Type B pancreatic cell (in vitro differentiated cells): ENCODE results near the gene RPL22L1. TPM values are rescaled to one million over a fixed set of nuclear protein-coding genes. Genes with fewer than 3 reads are reported as not detected.
A peak's percentile ranks its signal among the peaks of the same experiment; 100 is the strongest.

ENCODE experiments used
- DNase-seq: peaks from one replicate; pipeline ENCODE4 v3.0.0; 2021; ENCODE audit warnings: mixed read lengths; ENCODE audit not compliant: unreplicated experiment; ENCODE audit errors: extremely low spot score
- H3K27ac Mint-ChIP-seq: 2 replicates; pipeline ENCODE4 v1.8.0; 2021; ENCODE audit warnings: mild to moderate bottlenecking, mixed read lengths
- H3K27me3 Mint-ChIP-seq: 2 replicates; pipeline ENCODE4 v1.8.0; 2021; ENCODE audit warnings: mixed read lengths
- H3K36me3 Mint-ChIP-seq: 2 replicates; pipeline ENCODE4 v1.8.0; 2021; ENCODE audit warnings: mixed read lengths
- H3K4me1 Mint-ChIP-seq: one replicate; pipeline ENCODE4 v1.8.0; 2021; ENCODE audit warnings: mixed read lengths; ENCODE audit not compliant: unreplicated experiment
- H3K4me3 Mint-ChIP-seq: 2 replicates; pipeline ENCODE4 v1.8.0; 2021; ENCODE audit warnings: mild to moderate bottlenecking, mixed read lengths
- H3K9me3 Mint-ChIP-seq: 2 replicates; pipeline ENCODE4 v1.8.0; 2021; ENCODE audit warnings: mixed read lengths
- total RNA-seq: library from RNA; stranded (reverse); gene quantifications from 2 replicates; pipeline ENCODE4 v1.2.1, GENCODE V29; 2021; ENCODE audit warnings: low replicate concordance
- TF ChIP-seq, protein P1 (sequence below): fragments of 200-600 bp; sonication (generic); conservative IDR thresholded peaks from 2 replicates; pipeline ENCODE4 v1.5.0; 2021; ENCODE audit warnings: antibody characterized with exemption, mild to moderate bottlenecking

RPL22L1 gene
- total RNA-seq, 1 donor from 2014 or later, result 78.3 TPM

DNA sequence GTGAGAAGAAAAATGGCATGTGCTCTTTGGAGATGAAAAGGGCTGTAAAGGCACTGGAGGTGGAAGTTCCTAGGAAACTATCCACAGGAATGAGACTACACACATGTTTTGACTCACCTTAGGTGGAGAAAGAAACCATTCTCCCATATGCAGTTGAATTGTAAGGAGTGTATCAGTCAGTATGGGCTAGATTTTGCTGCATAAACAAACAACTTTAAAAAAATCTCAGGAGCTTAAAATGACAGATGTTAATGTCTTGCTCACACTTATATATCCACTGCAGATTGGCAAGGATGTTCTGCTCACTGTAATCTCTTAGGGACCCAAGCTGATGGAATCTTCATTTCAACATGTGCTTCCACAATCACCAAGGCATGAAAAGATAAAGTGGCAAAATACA is 25.6 kb downstream of the RPL22L1 start:
- no peaks in the 10 kb centered on the region for H3K9me3 Mint-ChIP-seq
- no peak for DNase-seq
- H3K27ac Mint-ChIP-seq, result no peak overlapping the region
- no peaks in the 10 kb centered on the region for H3K36me3 Mint-ChIP-seq
- peaks cover 3% of the 10 kb centered on the region for H3K27me3 Mint-ChIP-seq
- H3K4me3 Mint-ChIP-seq, result no peak overlapping the region
- TF ChIP-seq, protein P1, sequence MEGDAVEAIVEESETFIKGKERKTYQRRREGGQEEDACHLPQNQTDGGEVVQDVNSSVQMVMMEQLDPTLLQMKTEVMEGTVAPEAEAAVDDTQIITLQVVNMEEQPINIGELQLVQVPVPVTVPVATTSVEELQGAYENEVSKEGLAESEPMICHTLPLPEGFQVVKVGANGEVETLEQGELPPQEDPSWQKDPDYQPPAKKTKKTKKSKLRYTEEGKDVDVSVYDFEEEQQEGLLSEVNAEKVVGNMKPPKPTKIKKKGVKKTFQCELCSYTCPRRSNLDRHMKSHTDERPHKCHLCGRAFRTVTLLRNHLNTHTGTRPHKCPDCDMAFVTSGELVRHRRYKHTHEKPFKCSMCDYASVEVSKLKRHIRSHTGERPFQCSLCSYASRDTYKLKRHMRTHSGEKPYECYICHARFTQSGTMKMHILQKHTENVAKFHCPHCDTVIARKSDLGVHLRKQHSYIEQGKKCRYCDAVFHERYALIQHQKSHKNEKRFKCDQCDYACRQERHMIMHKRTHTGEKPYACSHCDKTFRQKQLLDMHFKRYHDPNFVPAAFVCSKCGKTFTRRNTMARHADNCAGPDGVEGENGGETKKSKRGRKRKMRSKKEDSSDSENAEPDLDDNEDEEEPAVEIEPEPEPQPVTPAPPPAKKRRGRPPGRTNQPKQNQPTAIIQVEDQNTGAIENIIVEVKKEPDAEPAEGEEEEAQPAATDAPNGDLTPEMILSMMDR, result no peak
- H3K4me1 Mint-ChIP-seq, result peaks cover 11% of the 10 kb centered on the region

DNA sequence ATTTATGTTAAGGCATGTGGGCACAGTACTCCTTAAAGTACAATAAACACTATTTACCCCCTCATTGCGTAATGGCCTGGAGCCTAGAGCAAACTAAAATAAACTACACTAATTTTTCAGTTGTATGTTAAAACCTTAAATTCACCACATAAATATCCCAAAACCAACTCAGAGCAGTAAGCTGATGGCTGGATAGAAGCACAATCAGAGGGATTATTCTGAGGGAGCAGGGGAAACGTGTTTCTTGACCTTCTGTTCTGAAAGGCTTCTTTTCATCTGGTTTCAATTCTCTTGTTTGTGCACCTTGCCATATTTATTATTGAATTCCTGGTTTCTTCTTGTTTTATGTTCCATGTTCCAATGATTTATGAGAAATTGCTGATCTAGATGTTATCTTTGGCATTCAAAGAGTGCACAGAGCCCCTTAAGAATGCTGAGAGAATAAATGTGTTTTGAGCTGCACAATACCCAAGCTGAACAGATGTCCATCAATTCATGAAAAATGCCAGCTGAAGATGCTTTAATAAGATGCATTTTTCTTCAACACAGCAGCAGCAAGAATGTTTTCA is 29.6 kb downstream of the RPL22L1 start:
- Mint-ChIP-seq H3K27me3 (peaks cover 3% of the 10 kb centered on the region), H3K9me3 (no peaks in the 10 kb centered on the region), H3K4me3 (no peak overlapping the region), H3K4me1 (peaks cover 13% of the 10 kb centered on the region), H3K36me3 (no peaks in the 10 kb centered on the region), H3K27ac (peak overlapping the region; percentile 36)
- DNase-seq, result no peak
- TF ChIP-seq, protein P1, result no peak

DNA sequence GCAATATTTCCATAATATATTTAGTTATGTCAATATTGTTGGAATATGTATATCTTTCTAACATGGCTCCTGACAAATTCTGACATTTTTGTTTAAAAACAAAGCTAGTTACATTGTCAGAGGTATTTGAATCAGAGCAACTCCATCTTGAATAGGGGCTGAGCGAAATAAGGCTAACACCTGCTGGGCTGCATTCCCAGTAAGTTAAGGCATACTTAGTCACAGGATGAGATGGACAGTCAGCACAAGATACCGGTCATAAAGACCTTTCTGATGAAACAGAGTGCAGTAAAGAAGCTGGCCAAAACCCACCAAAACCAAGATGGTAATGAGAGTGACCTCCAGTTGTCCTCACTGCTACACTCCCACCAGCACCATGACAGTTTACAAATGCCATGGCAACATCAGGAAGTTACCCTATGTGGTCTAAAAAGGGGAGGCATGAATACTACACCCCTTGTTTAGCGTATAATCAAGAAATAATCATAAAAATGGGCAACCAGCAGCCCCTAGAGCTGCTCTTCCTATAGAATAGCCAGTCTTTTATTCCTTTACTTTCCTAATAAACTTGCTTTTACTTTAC is 30.4 kb downstream of the RPL22L1 start:
- H3K4me3 Mint-ChIP-seq, result no peak overlapping the region
- no peak for DNase-seq
- peaks cover 4% of the 10 kb centered on the region for H3K27me3 Mint-ChIP-seq
- no peak overlapping the region for H3K27ac Mint-ChIP-seq
- no peaks in the 10 kb centered on the region for H3K9me3 Mint-ChIP-seq
- TF ChIP-seq, protein P1, result no peak
- no peaks in the 10 kb centered on the region for H3K36me3 Mint-ChIP-seq
- H3K4me1 Mint-ChIP-seq, result peaks cover 18% of the 10 kb centered on the region

DNA sequence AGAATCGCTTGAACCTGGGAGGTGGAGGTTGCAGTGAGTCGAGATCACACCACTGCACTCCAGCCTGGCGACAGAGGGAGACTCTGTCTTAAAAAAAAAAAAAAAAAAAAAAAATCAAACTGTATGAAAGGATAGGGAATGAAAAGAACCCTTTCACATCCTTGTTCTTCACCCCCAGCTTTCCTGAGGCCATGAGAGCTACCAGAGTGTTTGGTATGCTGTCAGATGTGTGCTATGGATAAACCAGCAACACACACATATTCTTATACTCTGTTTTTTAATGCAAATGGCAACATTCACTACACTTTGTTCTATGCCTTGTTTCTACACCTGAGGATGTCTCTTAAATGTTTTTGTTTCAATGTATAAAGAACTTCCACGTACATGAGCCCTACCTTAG is 33.5 kb downstream of the RPL22L1 start:
- DNase-seq, result no peak
- Mint-ChIP-seq H3K27me3 (peaks cover 3% of the 10 kb centered on the region), H3K27ac (no peak overlapping the region), H3K4me1 (peaks cover 21% of the 10 kb centered on the region), H3K9me3 (no peaks in the 10 kb centered on the region), H3K4me3 (no peak overlapping the region), H3K36me3 (no peaks in the 10 kb centered on the region)
- TF ChIP-seq, protein P1, result no peak

DNA sequence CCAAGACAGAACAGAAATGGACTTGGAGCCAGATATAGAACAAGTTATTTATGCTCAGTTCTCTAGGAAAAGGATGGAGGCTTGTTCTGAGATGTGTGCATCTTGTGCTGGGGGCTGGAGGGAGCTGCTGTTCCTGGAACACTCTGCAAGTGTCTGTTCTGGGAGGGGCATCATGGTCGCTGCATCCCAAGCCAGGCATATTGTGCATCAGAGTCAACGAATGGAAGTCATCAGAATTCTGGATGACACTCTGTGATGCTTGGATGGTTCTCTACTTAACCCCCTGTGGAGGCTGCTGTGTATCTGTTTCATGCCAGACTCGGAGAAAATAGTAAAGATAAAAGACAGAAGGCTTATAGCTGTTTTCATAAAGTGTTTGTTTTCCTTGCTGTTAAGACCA is 34.7 kb downstream of the RPL22L1 start:
- no peak for DNase-seq
- no peak overlapping the region for H3K4me3 Mint-ChIP-seq
- peaks cover 15% of the 10 kb centered on the region for H3K4me1 Mint-ChIP-seq
- no peaks in the 10 kb centered on the region for H3K36me3 Mint-ChIP-seq
- TF ChIP-seq, protein P1, result no peak
- H3K27me3 Mint-ChIP-seq, result peaks cover 3% of the 10 kb centered on the region
- no peaks in the 10 kb centered on the region for H3K9me3 Mint-ChIP-seq
- H3K27ac Mint-ChIP-seq, result no peak overlapping the region
